ENCODE data around the gene SYT8.

Gene SYT8

GRCh38 chr11:1854132-1854948 is 19.6 kb downstream of the SYT8 start:
- H3K27ac Mint-ChIP-seq = peak overlapping the region; percentile 97
- H3K36me3 Mint-ChIP-seq = no peaks in the 10 kb centered on the region
- no peaks in the 10 kb centered on the region for H3K9me3 Mint-ChIP-seq (ENCODE audit: low read depth)
- peaks cover 70% of the 10 kb centered on the region for H3K4me1 Mint-ChIP-seq (ENCODE audit: low read depth)
- peak overlapping the region; percentile 96 for H3K4me3 Mint-ChIP-seq
- H3K27me3 Mint-ChIP-seq = no peaks in the 10 kb centered on the region

GRCh38 chr11:1854949-1855885 is 20.4 kb downstream of the SYT8 start:
- H3K27me3 Mint-ChIP-seq = no peaks in the 10 kb centered on the region
- H3K9me3 Mint-ChIP-seq (ENCODE audit: low read depth) = no peaks in the 10 kb centered on the region
- H3K36me3 Mint-ChIP-seq = no peaks in the 10 kb centered on the region
- H3K27ac Mint-ChIP-seq = peak overlapping the region; percentile 28
- peaks cover 65% of the 10 kb centered on the region for H3K4me1 Mint-ChIP-seq (ENCODE audit: low read depth)
- peak overlapping the region; percentile 32 for H3K4me3 Mint-ChIP-seq

- Mint-ChIP-seq H3K36me3 (no peaks in the 10 kb centered on the region), H3K4me1 (ENCODE audit: low read depth) (peaks cover 59% of the 10 kb centered on the region), H3K4me3 (no peak overlapping the region), H3K27ac (no peak overlapping the region), H3K27me3 (no peaks in the 10 kb centered on the region), H3K9me3 (ENCODE audit: low read depth) (no peaks in the 10 kb centered on the region)
Measured at GRCh38 chr11:1855886-1856265, 21.1 kb downstream of the SYT8 start.

GRCh38 chr11:1856306-1857005 is 21.7 kb downstream of the SYT8 start:
- Mint-ChIP-seq H3K36me3 (no peaks in the 10 kb centered on the region), H3K4me3 (no peak overlapping the region), H3K4me1 (ENCODE audit: low read depth) (peaks cover 53% of the 10 kb centered on the region), H3K27me3 (no peaks in the 10 kb centered on the region), H3K27ac (no peak overlapping the region), H3K9me3 (ENCODE audit: low read depth) (no peaks in the 10 kb centered on the region)

GRCh38 chr11:1857064-1857463 is 22.3 kb downstream of the SYT8 start:
- H3K4me1 Mint-ChIP-seq (ENCODE audit: low read depth) = peaks cover 48% of the 10 kb centered on the region
- no peak overlapping the region for H3K27ac Mint-ChIP-seq

GRCh38 chr11:1858154-1858553 is 23.4 kb downstream of the SYT8 start:
- no peak overlapping the region for H3K27ac Mint-ChIP-seq
- H3K27me3 Mint-ChIP-seq = no peaks in the 10 kb centered on the region
- no peak overlapping the region for H3K4me3 Mint-ChIP-seq
- no peaks in the 10 kb centered on the region for H3K36me3 Mint-ChIP-seq
- peaks cover 39% of the 10 kb centered on the region for H3K4me1 Mint-ChIP-seq (ENCODE audit: low read depth)
- no peaks in the 10 kb centered on the region for H3K9me3 Mint-ChIP-seq (ENCODE audit: low read depth)

More at GRCh38 chr11:1857064-1857463, 22.3 kb downstream of the SYT8 start:
- no peaks in the 10 kb centered on the region for H3K9me3 Mint-ChIP-seq (ENCODE audit: low read depth)
- no peaks in the 10 kb centered on the region for H3K36me3 Mint-ChIP-seq
- no peaks in the 10 kb centered on the region for H3K27me3 Mint-ChIP-seq
- H3K4me3 Mint-ChIP-seq = no peak overlapping the region

DNA sequence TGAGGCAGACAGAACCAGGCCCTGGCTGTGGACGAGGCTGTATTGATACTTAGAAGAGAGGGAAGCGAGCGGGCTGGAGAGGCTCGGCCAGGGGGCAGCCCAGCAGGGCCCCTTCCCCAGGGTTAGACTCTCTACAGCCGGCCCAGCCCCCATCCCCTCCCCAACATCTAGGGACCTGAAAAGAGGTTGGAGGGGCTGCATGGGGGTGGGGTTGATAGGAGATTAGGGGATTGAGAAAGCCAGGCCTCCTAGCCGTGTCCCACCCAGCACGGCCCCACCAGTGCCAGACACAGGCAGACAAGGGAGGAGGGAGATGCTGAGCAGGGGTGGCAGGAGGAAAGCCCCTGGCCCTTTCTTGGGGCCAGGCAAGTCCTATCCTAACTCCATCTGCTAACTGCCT is 23.8 kb downstream of the SYT8 start:
- Mint-ChIP-seq H3K36me3 (no peaks in the 10 kb centered on the region), H3K9me3 (ENCODE audit: low read depth) (no peaks in the 10 kb centered on the region), H3K4me1 (ENCODE audit: low read depth) (peaks cover 36% of the 10 kb centered on the region), H3K4me3 (no peak overlapping the region), H3K27ac (peak overlapping the region; percentile 41), H3K27me3 (no peaks in the 10 kb centered on the region)

DNA sequence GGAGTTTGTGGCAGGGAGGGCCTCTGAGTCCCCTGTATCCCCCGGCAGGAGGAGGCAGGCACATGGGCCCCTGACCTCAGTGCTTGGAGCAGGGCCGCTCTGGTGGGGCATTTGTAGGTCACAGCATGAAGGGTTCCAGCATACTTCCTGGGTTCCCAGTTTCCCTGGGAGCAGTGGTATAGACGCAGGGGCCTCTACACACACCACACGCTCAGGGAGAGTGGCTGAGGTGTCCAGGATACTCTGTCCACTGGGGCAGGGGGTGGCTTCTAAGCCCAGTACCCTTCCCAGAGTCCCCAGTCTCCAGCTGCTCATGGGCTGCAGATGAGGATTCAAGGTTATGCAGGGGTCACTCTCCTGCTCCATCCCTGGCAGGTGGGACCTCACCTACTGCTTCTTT is 24.2 kb downstream of the SYT8 start:
- no peaks in the 10 kb centered on the region for H3K9me3 Mint-ChIP-seq (ENCODE audit: low read depth)
- H3K27me3 Mint-ChIP-seq = no peaks in the 10 kb centered on the region
- no peaks in the 10 kb centered on the region for H3K36me3 Mint-ChIP-seq
- H3K4me3 Mint-ChIP-seq = no peak overlapping the region
- H3K27ac Mint-ChIP-seq = peak overlapping the region; percentile 66
- H3K4me1 Mint-ChIP-seq (ENCODE audit: low read depth) = peaks cover 32% of the 10 kb centered on the region

GRCh38 chr11:1860108-1860507 is 25.3 kb downstream of the SYT8 start:
- H3K4me3 Mint-ChIP-seq = no peak overlapping the region
- H3K4me1 Mint-ChIP-seq (ENCODE audit: low read depth) = peaks cover 26% of the 10 kb centered on the region
- no peaks in the 10 kb centered on the region for H3K27me3 Mint-ChIP-seq
- H3K36me3 Mint-ChIP-seq = no peaks in the 10 kb centered on the region
- no peaks in the 10 kb centered on the region for H3K9me3 Mint-ChIP-seq (ENCODE audit: low read depth)
- H3K27ac Mint-ChIP-seq = no peak overlapping the region

- peaks cover 22% of the 10 kb centered on the region for H3K4me1 Mint-ChIP-seq (ENCODE audit: low read depth)
- no peaks in the 10 kb centered on the region for H3K36me3 Mint-ChIP-seq
- no peaks in the 10 kb centered on the region for H3K27me3 Mint-ChIP-seq
- no peak overlapping the region for H3K4me3 Mint-ChIP-seq
- no peaks in the 10 kb centered on the region for H3K9me3 Mint-ChIP-seq (ENCODE audit: low read depth)
- H3K27ac Mint-ChIP-seq = no peak overlapping the region
Measured at GRCh38 chr11:1861435-1862411, 26.9 kb downstream of the SYT8 start.

GRCh38 chr11:1862588-1863351 is 28.0 kb downstream of the SYT8 start:
- Mint-ChIP-seq H3K9me3 (ENCODE audit: low read depth) (no peaks in the 10 kb centered on the region), H3K36me3 (no peaks in the 10 kb centered on the region), H3K27me3 (no peaks in the 10 kb centered on the region), H3K4me3 (no peak overlapping the region), H3K27ac (no peak overlapping the region), H3K4me1 (ENCODE audit: low read depth) (peaks cover 21% of the 10 kb centered on the region)

GRCh38 chr11:1863352-1864216 is 28.8 kb downstream of the SYT8 start:
- no peaks in the 10 kb centered on the region for H3K27me3 Mint-ChIP-seq
- no peaks in the 10 kb centered on the region for H3K9me3 Mint-ChIP-seq (ENCODE audit: low read depth)
- no peaks in the 10 kb centered on the region for H3K36me3 Mint-ChIP-seq
- peaks cover 17% of the 10 kb centered on the region for H3K4me1 Mint-ChIP-seq (ENCODE audit: low read depth)
- no peak overlapping the region for H3K27ac Mint-ChIP-seq
- no peak overlapping the region for H3K4me3 Mint-ChIP-seq

GRCh38 chr11:1864231-1864630 is 29.4 kb downstream of the SYT8 start:
- H3K9me3 Mint-ChIP-seq (ENCODE audit: low read depth) = no peaks in the 10 kb centered on the region
- H3K27ac Mint-ChIP-seq = no peak overlapping the region
- no peaks in the 10 kb centered on the region for H3K27me3 Mint-ChIP-seq
- H3K36me3 Mint-ChIP-seq = no peaks in the 10 kb centered on the region
- peaks cover 19% of the 10 kb centered on the region for H3K4me1 Mint-ChIP-seq (ENCODE audit: low read depth)
- H3K4me3 Mint-ChIP-seq = no peak overlapping the region

Data from activated naive CD8-positive, alpha-beta T cell (primary cell).